Gastrocnemius medialis (tissue), 4 donors: Measurements from ENCODE around the gene NOL4L. TPM values are rescaled to one million over a fixed set of nuclear protein-coding genes. Genes with fewer than 3 reads are reported as not detected.

Source experiments
- ATAC-seq, 2 donors: fragments of 150-250 bp; one replicate each; pipeline ENCODE4 v1.9.1; 2016
- DNase-seq, 2 donors: peaks; one replicate each; pipeline ENCODE4 v3.0.0-alpha.2; 2019
- H3K27ac ChIP-seq, 4 donors: fragments of 200-600 bp; sonication (generic); 1 replicate in 1 of 4; 2 replicates in 3 of 4; pipeline ENCODE4 v1.5.1; 2016 to 2018; ENCODE audit warnings: mild to moderate bottlenecking in 2 of 4, moderate library complexity in 1 of 4
- H3K27me3 ChIP-seq, 3 donors: fragments of 200-600 bp; sonication (generic) in 2 of 3; 1 replicate in 1 of 3; 2 replicates in 2 of 3; pipeline versions ENCODE4 v1.5.1 to v1.6.0; 2016 to 2019; ENCODE audit warnings: mild to moderate bottlenecking in 1 of 3, moderate library complexity in 1 of 3
- H3K36me3 ChIP-seq, 2 donors: fragments of 200-600 bp; sonication (generic) in 1 of 2; one replicate each; pipeline ENCODE4 v1.5.1; 2017 to 2018
- H3K4me1 ChIP-seq, 2 donors: fragments of 200-600 bp; sonication (generic) in 1 of 2; one replicate each; pipeline ENCODE4 v1.5.1; 2016 to 2017; ENCODE audit warnings: mild to moderate bottlenecking in 2 of 2
- H3K4me3 ChIP-seq, 4 donors: fragments of 200-600 bp; sonication (generic) in 3 of 4; 1 replicate in 1 of 4; 2 replicates in 3 of 4; pipeline ENCODE4 v1.5.1; 2016 to 2019; ENCODE audit warnings: mild to moderate bottlenecking in 2 of 4
- H3K9me3 ChIP-seq, 3 donors: fragments of 200-600 bp; sonication (generic) in 2 of 3; 1 replicate in 1 of 3; 2 replicates in 2 of 3; pipeline ENCODE4 v1.5.1; 2016 to 2019
- POLR2A ChIP-seq, 2 donors: fragments of 450-650 bp; IDR thresholded peaks; one replicate each; pipeline ENCODE4 v1.6.1; 2017; ENCODE audit warnings: antibody characterized with exemption in 2 of 2, mild to moderate bottlenecking in 2 of 2, moderate library complexity in 2 of 2
- in situ Hi-C, 4 donors: fragments of 200-750 bp; cut with MboI; loops; one replicate each; pipeline versions ENCODE4 v1.15.0 to v1.8.0; 2017; ENCODE audit warnings: low sequenced_read_pairs in 4 of 4
- intact Hi-C: fragments of 100-400 bp; cut with DNase I; formaldehyde crosslinking; loops from one replicate; pipeline ENCODE4 v1.15.1; 2023; ENCODE audit warnings: low total_unique reads
- total RNA-seq, 4 donors: library from RNA; depleted of rRNA; stranded (reverse); fragments of >200 nt; gene quantifications; one replicate each; pipeline versions ENCODE4 v1.1.0 to v1.2.3, GENCODE V29; 2016
- TF ChIP-seq, protein P1 (sequence below), 5 experiments: fragments of 450-650 bp in 3 of 5; fragments of 200-600 bp in 2 of 5; sonication (generic) in 2 of 5; IDR thresholded peaks in 4 of 5; conservative IDR thresholded peaks in 1 of 5; 1 replicate in 4 of 5; 2 replicates in 1 of 5; pipeline ENCODE4 v1.5.1; 2016 to 2019; ENCODE audit warnings: antibody characterized with exemption in 5 of 5, mild to moderate bottlenecking in 3 of 5, moderate library complexity in 3 of 5

Gene NOL4L
- total RNA-seq, 4 donors from 2014 or later: 1.4 to 1.9 (median 1.7) TPM

DNA sequence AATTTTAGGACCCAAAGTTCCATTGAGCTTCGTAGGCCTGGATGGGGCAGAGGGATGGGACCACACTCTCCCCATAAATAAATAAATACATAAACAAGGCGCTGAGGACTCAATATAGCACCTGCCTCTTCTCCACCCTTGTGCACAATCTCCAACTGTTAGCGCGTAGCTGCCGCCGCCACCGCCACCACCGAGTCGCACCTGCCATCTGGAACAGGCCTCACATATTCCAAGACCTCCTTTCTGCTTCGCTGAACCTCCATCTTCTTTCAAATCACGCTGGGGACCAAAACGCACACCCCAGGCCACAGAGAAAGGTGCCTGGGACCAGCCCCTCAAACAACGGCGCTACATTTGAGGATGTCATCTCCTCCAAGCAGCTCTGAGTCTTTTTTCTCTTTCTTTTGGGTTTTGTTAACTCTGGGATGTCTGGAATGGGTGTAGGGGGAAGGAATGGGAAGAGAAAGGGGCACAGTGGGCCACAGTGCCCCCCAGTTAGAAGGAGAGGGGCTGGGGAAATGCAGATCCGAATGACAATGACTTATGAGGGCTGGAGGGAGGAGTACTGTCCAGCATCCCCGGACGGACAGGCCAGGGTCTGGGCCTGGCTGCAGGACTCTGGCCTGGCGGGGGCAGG, 49.7 kb downstream of the NOL4L start:
- DNase-seq (no peak), ATAC-seq (no peak)
- Histone ChIP-seq H3K27me3 (no peaks in the 10 kb centered on the region), H3K36me3 (no peaks in the 10 kb centered on the region), H3K4me3 (peak overlapping the region in 1 of 4 donors; percentile 59), H3K4me1 (no peaks in the 10 kb centered on the region), H3K9me3 (no peaks in the 10 kb centered on the region), H3K27ac (no peak overlapping the region)
- intact Hi-C loops (no loop called here), in situ Hi-C loops (no loop called here)
- TF ChIP-seq POLR2A (IDR thresholded peaks at IDR 0.05): no peak
- TF ChIP-seq, protein P1, sequence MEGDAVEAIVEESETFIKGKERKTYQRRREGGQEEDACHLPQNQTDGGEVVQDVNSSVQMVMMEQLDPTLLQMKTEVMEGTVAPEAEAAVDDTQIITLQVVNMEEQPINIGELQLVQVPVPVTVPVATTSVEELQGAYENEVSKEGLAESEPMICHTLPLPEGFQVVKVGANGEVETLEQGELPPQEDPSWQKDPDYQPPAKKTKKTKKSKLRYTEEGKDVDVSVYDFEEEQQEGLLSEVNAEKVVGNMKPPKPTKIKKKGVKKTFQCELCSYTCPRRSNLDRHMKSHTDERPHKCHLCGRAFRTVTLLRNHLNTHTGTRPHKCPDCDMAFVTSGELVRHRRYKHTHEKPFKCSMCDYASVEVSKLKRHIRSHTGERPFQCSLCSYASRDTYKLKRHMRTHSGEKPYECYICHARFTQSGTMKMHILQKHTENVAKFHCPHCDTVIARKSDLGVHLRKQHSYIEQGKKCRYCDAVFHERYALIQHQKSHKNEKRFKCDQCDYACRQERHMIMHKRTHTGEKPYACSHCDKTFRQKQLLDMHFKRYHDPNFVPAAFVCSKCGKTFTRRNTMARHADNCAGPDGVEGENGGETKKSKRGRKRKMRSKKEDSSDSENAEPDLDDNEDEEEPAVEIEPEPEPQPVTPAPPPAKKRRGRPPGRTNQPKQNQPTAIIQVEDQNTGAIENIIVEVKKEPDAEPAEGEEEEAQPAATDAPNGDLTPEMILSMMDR (IDR thresholded peaks at IDR 0.05 in 4 of 5, conservative IDR thresholded peaks at IDR 0.05 in 1 of 5): no peak

DNA sequence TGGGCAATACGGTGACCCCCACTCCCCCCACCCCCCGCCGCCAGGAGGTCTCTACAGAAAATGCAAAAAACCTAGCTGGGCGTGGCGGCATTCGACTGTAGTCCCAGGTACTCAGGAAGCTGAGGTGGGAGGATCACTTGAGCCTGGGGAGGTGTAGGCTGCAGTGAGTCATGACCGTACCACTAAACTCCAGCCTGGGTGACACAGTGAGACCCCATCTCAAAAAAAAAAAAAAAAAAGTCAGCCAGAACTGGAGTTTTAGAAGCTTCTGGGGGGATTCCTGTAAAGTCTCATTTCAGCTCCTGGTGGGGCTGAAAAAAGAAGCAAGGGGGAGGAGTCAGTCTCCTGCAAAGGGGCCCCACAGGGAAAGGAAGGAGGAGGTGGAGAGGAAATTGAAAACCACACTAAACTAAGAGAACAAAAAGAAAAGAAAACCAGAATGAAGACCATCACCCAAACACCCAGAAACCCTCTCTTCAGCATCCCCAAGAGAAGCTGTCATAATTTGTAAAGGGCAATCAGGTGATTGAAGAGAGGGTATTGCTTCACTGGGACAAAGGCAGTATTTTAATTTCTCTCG, 50.4 kb downstream of the NOL4L start:
- no peaks in the 10 kb centered on the region for H3K27me3 ChIP-seq
- TF ChIP-seq POLR2A (IDR thresholded peaks at IDR 0.05): no peak
- TF ChIP-seq, protein P1 (IDR thresholded peaks at IDR 0.05 in 4 of 5, conservative IDR thresholded peaks at IDR 0.05 in 1 of 5): no peak
- intact Hi-C loops (no loop called here), in situ Hi-C loops (loop anchor here in 2 of 4 donors (5.0 kb wide), 1 partner anchor 118 kb away; no protein-coding TSS in a partner anchor)
- H3K36me3 ChIP-seq: no peaks in the 10 kb centered on the region
- H3K9me3 ChIP-seq: no peaks in the 10 kb centered on the region
- no peak overlapping the region for H3K4me3 ChIP-seq
- H3K4me1 ChIP-seq: no peaks in the 10 kb centered on the region
- DNase-seq (no peak), ATAC-seq (no peak)
- no peak overlapping the region for H3K27ac ChIP-seq

DNA sequence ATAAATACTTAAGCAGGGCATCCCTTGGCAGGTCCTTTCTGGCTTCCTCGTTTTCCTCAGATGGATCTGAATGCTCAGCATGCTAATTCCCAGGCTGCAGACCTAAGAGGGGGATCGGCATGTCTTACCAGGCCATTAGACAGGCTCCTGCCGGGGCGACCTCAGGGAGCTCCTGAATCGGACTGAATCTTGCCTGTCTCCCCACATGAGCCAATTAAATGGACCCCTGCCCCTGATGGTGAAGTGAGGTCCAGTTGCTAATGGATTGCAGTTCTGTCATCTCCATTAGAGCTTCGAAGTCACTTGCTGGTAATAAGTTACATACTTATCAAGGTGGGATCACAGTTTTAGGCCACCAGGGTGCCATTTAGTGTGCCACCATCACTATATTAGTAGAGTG, 51.4 kb downstream of the NOL4L start:
- no peaks in the 10 kb centered on the region for H3K9me3 ChIP-seq
- no peaks in the 10 kb centered on the region for H3K36me3 ChIP-seq
- no peaks in the 10 kb centered on the region for H3K4me1 ChIP-seq
- TF ChIP-seq, protein P1 (IDR thresholded peaks at IDR 0.05 in 4 of 5, conservative IDR thresholded peaks at IDR 0.05 in 1 of 5): no peak
- TF ChIP-seq POLR2A (IDR thresholded peaks at IDR 0.05): no peak
- intact Hi-C loops (no loop called here), in situ Hi-C loops (loop anchor here in 2 of 4 donors (5.0 kb wide), 1 partner anchor 119 kb away; no protein-coding TSS in a partner anchor)
- DNase-seq (no peak), ATAC-seq (no peak)
- peaks cover 0 to under 1% (median 0%) of the 10 kb centered on the region in 3 donors for H3K27me3 ChIP-seq
- no peak overlapping the region for H3K4me3 ChIP-seq
- no peak overlapping the region for H3K27ac ChIP-seq

DNA sequence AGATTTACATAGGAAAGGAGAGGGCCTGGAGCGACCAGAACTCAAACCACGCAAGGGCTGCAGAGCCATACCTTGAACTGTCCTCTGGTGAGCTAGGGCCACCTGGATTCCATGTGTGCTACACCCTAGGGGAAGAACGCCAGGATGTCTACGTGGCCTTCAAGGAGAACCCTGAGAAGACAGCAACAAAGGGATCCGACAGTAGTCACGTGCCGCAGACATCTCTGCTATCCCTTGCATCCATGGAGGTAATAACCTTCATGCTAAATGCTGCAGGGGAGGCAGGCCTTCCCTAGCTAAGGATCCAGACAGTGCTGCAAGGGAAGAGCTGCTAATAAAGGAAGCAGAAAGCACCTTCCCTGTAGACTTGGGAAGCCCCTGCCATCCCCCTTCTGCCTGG, 52.9 kb downstream of the NOL4L start:
- no peaks in the 10 kb centered on the region for H3K36me3 ChIP-seq
- H3K4me3 ChIP-seq: no peak overlapping the region
- H3K4me1 ChIP-seq: no peaks in the 10 kb centered on the region
- peaks cover 0 to 7% (median 2%) of the 10 kb centered on the region in 3 donors for H3K27me3 ChIP-seq
- H3K9me3 ChIP-seq: no peaks in the 10 kb centered on the region
- DNase-seq (no peak), ATAC-seq (no peak)
- in situ Hi-C loops (loop anchor here in 2 of 4 donors (5.0 kb wide), 1 partner anchor 120 kb away; no protein-coding TSS in a partner anchor), intact Hi-C loops (no loop called here)
- no peak overlapping the region for H3K27ac ChIP-seq
- no peak for TF ChIP-seq POLR2A (IDR thresholded peaks at IDR 0.05)
- TF ChIP-seq, protein P1 (IDR thresholded peaks at IDR 0.05 in 4 of 5, conservative IDR thresholded peaks at IDR 0.05 in 1 of 5): no peak
